B cell (primary cell): ENCODE measurements around the gene OR10G3. TPM values are rescaled to one million over a fixed set of nuclear protein-coding genes. Genes with fewer than 3 reads are reported as not detected.
"Not testable (repeated sequence)": the region's sequence is repeated elsewhere in the genome, so short reads cannot be mapped to it uniquely, and the experiment has no call there.

ENCODE experiments used
- ATAC-seq: fragments of 200-7000 bp; cut with Tn5 transposase; one replicate; pipeline ENCODE4 v1.10.0; 2021; ENCODE audit warnings: low read depth, mild to moderate bottlenecking, moderate number of reproducible peaks, moderate library complexity
- CTCF ChIA-PET: fragments of 350-600 bp; sonication (Branson Sonifier 250); formaldehyde crosslinking; loops from one replicate; lab custom pipeline; 2021; ENCODE audit warnings: antibody characterized with exemption, inconsistent platforms; lab: Charles Lee
- POLR2A ChIA-PET: fragments of 350-600 bp; sonication (Branson Sonifier 250); formaldehyde crosslinking; loops from one replicate; lab custom pipeline; 2021; ENCODE audit warnings: antibody characterized with exemption; lab: Charles Lee
- DNase-seq: peaks from one replicate; pipeline ENCODE4 v3.0.0; 2013
- H2AFZ ChIP-seq: 2 replicates; pipeline ENCODE4 v1.6.1; 2012; ENCODE audit warnings: mild to moderate bottlenecking, low read depth, low read length; ENCODE audit not compliant: insufficient read depth, poor library complexity, severe bottlenecking
- H3K27ac ChIP-seq, 2 donors: 1 replicate in 1 of 2; 2 replicates in 1 of 2; pipeline ENCODE4 v1.5.1; 2012 to 2013; ENCODE audit warnings: low read length in 2 of 2, mild to moderate bottlenecking in 2 of 2, moderate library complexity in 1 of 2
- H3K27me3 ChIP-seq, 4 experiments: fragments of 200-600 bp in 1 of 4; sonication (generic) in 1 of 4; replicated peaks in 1 of 4; 1 replicate in 2 of 4; 2 replicates in 2 of 4; pipeline versions ENCODE4 v1.6.1 to v1.7.0; 2013 to 2016; ENCODE audit warnings: low read length in 3 of 4, mild to moderate bottlenecking in 2 of 4, mixed read lengths in 1 of 4, moderate library complexity in 1 of 4; ENCODE audit not compliant: insufficient read depth in 4 of 4, control insufficient read depth in 3 of 4; ENCODE audit errors: control extremely low read depth in 1 of 4
- H3K36me3 ChIP-seq, 2 experiments: replicated peaks in 1 of 2; 1 replicate in 1 of 2; 2 replicates in 1 of 2; pipeline versions ENCODE4 v1.6.1 to v1.7.1; 2013; ENCODE audit warnings: low read length in 1 of 2; ENCODE audit not compliant: insufficient read depth in 2 of 2, control insufficient read depth in 1 of 2; ENCODE audit errors: control extremely low read depth in 1 of 2, extremely low read depth in 1 of 2
- H3K4me1 ChIP-seq, 2 donors: fragments of 200-600 bp in 1 of 2; sonication (generic) in 1 of 2; 1 replicate in 1 of 2; 2 replicates in 1 of 2; pipeline versions ENCODE4 v1.5.1 to v1.6.1; 2013 to 2017; ENCODE audit warnings: low read length in 2 of 2; ENCODE audit not compliant: control insufficient read depth in 2 of 2, insufficient read depth in 2 of 2
- H3K4me2 ChIP-seq: replicated peaks from 2 replicates; pipeline ENCODE3; 2012; ENCODE audit warnings: mild to moderate bottlenecking, low read depth, low read length; ENCODE audit not compliant: poor library complexity, severe bottlenecking
- H3K4me3 ChIP-seq, 5 experiments: fragments of 200-600 bp in 1 of 5; sonication (generic) in 1 of 5; 1 replicate in 3 of 5; 2 replicates in 2 of 5; pipeline versions ENCODE4 v1.5.1 to v1.7.0; 2011 to 2016; ENCODE audit warnings: low read length in 4 of 5, mild to moderate bottlenecking in 4 of 5, low read depth in 2 of 5, control low read depth in 1 of 5, moderate library complexity in 1 of 5; ENCODE audit not compliant: insufficient read depth in 1 of 5; ENCODE audit errors: control extremely low read depth in 1 of 5, extremely low read depth in 1 of 5
- H3K79me2 ChIP-seq: fragments of 200-600 bp; sonication (generic); one replicate; pipeline ENCODE4 v1.6.0; 2016; ENCODE audit warnings: low read length; ENCODE audit not compliant: control insufficient read depth, insufficient read depth
- H3K9ac ChIP-seq: fragments of 200-600 bp; sonication (generic); 2 replicates; pipeline ENCODE4 v1.6.1; 2017; ENCODE audit warnings: mild to moderate bottlenecking, low read length, moderate library complexity
- H3K9me3 ChIP-seq, 3 donors: one replicate each; pipeline versions ENCODE4 v1.6.1 to v1.7.1; 2013; ENCODE audit warnings: low read length in 2 of 3; ENCODE audit not compliant: control insufficient read depth in 2 of 3, insufficient read depth in 1 of 3; ENCODE audit errors: control extremely low read depth in 1 of 3
- H4K20me1 ChIP-seq: 2 replicates; pipeline ENCODE4 v1.6.0; 2012; ENCODE audit warnings: mild to moderate bottlenecking, low read length; ENCODE audit not compliant: insufficient read depth, control insufficient read depth, poor library complexity, severe bottlenecking
- H3K27ac Mint-ChIP-seq: one replicate; pipeline ENCODE4 v1.8.0; 2021; ENCODE audit warnings: mixed read lengths
- H3K27me3 Mint-ChIP-seq: one replicate; pipeline ENCODE4 v1.8.0; 2021; ENCODE audit warnings: mixed read lengths
- H3K4me1 Mint-ChIP-seq: one replicate; pipeline ENCODE4 v1.8.0; 2021; ENCODE audit warnings: mixed read lengths
- H3K4me3 Mint-ChIP-seq: one replicate; pipeline ENCODE4 v1.8.0; 2021; ENCODE audit warnings: mixed read lengths
- H3K9me3 Mint-ChIP-seq: one replicate; pipeline ENCODE4 v1.8.0; 2022; ENCODE audit warnings: mixed read lengths; ENCODE audit not compliant: insufficient read depth
- EZH2 ChIP-seq: IDR thresholded peaks from 2 replicates; pipeline ENCODE4 v1.6.1; 2012; ENCODE audit warnings: borderline replicate concordance, low read depth, mild to moderate bottlenecking, moderate library complexity, low read length; ENCODE audit not compliant: insufficient read depth, poor library complexity, severe bottlenecking
- WGBS: methylation state at CpG from one replicate; pipeline ENCODE4 v1.1.5; 2013; ENCODE audit warnings: missing lambda C conversion rate; ENCODE audit not compliant: insufficient coverage; 5-methylcytosine and 5-hydroxymethylcytosine counted together
- intact Hi-C: fragments of 100-400 bp; cut with micrococcal nuclease; formaldehyde crosslinking; loops from one replicate; pipeline ENCODE4 v1.10.0; 2022
- polyA plus RNA-seq: library from polyadenylated mRNA; depleted of rRNA; stranded (reverse); fragments of >200 nt; gene quantifications from 2 replicates; pipeline ENCODE4 v1.2.3, GENCODE V29; 2012
- total RNA-seq, 2 donors: library from RNA; stranded (reverse); fragments of 120-200 nt in 1 of 2; gene quantifications; 1 replicate in 1 of 2; 2 replicates in 1 of 2; pipeline versions ENCODE4 v1.2.3 to v1.2.4, GENCODE V29; 2013 to 2022
- TF ChIP-seq, protein P1 (sequence below): fragments of 200-600 bp; IDR thresholded peaks from one replicate; pipeline ENCODE4 v1.8.0; 2022; ENCODE audit warnings: antibody characterized with exemption, mild to moderate bottlenecking

OR10G3 gene
- total and polyA plus RNA-seq, 2 donors (not counting 1 experiment from before 2014, with no cell fraction given), result not detected

GRCh38 chr14:21556378-21557083 is 23.3 kb downstream of the OR10G3 start:
- ChIA-PET CTCF (interaction anchor here (0.6 to 4.5 kb wide), 12 partner anchors 55 to 542 kb away, joined by 3 to 45 read pairs (median 3); partner anchors contain the start of gene CHD8), POLR2A (no interaction called here)
- H3K79me2 ChIP-seq, result no peaks in the 10 kb centered on the region
- no peaks in the 10 kb centered on the region for H3K36me3 ChIP-seq
- intact Hi-C loops, result loop anchor here (1.0 to 10.0 kb wide), 8 partner anchors 46 to 544 kb away; partner anchors contain the start of genes METTL3, RAB2B, SUPT16H and TOX4
- Mint-ChIP-seq H3K27me3 (peaks cover 3% of the 10 kb centered on the region), H3K4me1 (peaks cover 6% of the 10 kb centered on the region), H3K27ac (no peak overlapping the region), H3K9me3 (no peaks in the 10 kb centered on the region), H3K4me3 (no peak overlapping the region)
- H3K4me2 ChIP-seq, result no peak overlapping the region
- H2AFZ ChIP-seq, result no peak overlapping the region
- H3K27ac ChIP-seq, result no peak overlapping the region
- ATAC-seq (no peak), DNase-seq (no peak)
- 100% methylated on average over 1 of the region's 5 CpGs for WGBS
- no peaks in the 10 kb centered on the region for H3K9me3 ChIP-seq
- no peak overlapping the region for H3K9ac ChIP-seq
- no peak for TF ChIP-seq EZH2
- TF ChIP-seq, protein P1, sequence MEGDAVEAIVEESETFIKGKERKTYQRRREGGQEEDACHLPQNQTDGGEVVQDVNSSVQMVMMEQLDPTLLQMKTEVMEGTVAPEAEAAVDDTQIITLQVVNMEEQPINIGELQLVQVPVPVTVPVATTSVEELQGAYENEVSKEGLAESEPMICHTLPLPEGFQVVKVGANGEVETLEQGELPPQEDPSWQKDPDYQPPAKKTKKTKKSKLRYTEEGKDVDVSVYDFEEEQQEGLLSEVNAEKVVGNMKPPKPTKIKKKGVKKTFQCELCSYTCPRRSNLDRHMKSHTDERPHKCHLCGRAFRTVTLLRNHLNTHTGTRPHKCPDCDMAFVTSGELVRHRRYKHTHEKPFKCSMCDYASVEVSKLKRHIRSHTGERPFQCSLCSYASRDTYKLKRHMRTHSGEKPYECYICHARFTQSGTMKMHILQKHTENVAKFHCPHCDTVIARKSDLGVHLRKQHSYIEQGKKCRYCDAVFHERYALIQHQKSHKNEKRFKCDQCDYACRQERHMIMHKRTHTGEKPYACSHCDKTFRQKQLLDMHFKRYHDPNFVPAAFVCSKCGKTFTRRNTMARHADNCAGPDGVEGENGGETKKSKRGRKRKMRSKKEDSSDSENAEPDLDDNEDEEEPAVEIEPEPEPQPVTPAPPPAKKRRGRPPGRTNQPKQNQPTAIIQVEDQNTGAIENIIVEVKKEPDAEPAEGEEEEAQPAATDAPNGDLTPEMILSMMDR, result no peak
- H4K20me1 ChIP-seq, result no peaks in the 10 kb centered on the region
- H3K4me1 ChIP-seq, result peaks cover 5% of the 10 kb centered on the region in 2 donors
- no peaks in the 10 kb centered on the region for H3K27me3 ChIP-seq
- H3K4me3 ChIP-seq, result no peak overlapping the region

DNA sequence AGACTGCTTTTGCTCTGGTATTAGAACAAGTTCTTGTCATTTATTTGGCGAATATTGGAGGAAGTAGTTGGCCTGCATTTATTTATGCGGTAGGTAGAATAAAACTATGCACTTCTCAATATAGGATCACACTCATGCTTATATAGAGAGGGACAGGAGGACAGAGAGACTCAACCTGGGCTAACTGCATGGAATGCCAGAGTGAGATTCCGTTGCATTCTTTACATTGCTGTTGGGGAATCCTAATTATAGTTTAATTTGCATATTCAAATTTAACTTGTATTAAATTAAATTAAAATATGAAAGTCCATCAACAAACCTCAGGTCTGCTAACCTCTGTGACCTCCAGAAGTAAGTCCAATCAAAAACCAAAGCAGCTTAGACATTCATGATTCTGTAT is 26.6 kb downstream of the OR10G3 start:
- no peak overlapping the region for H3K27ac ChIP-seq
- no peaks in the 10 kb centered on the region for H3K9me3 Mint-ChIP-seq
- no peak overlapping the region for H2AFZ ChIP-seq
- DNase-seq (no peak), ATAC-seq (no peak)
- no peaks in the 10 kb centered on the region for H3K27me3 ChIP-seq
- CTCF ChIA-PET, result no interaction called here
- H3K27ac Mint-ChIP-seq, result no peak overlapping the region
- peaks cover 5% of the 10 kb centered on the region in 2 donors for H3K4me1 ChIP-seq
- H4K20me1 ChIP-seq, result no peaks in the 10 kb centered on the region
- no peaks in the 10 kb centered on the region for H3K9me3 ChIP-seq
- peaks cover 6% of the 10 kb centered on the region for H3K4me1 Mint-ChIP-seq
- H3K4me2 ChIP-seq, result no peak overlapping the region
- H3K27me3 Mint-ChIP-seq, result peaks cover 8% of the 10 kb centered on the region
- no peaks in the 10 kb centered on the region for H3K79me2 ChIP-seq
- H3K4me3 Mint-ChIP-seq, result no peak overlapping the region
- no peaks in the 10 kb centered on the region for H3K36me3 ChIP-seq
- POLR2A ChIA-PET, result no interaction called here
- TF ChIP-seq EZH2, result no peak
- TF ChIP-seq, protein P1, result no peak
- WGBS, result no CpG with 5 or more reads among the region's 3 CpGs
- intact Hi-C loops, result loop anchor here (10.0 kb wide), 1 partner anchor 418 kb away; no protein-coding TSS in a partner anchor
- no peak overlapping the region for H3K9ac ChIP-seq
- no peak overlapping the region for H3K4me3 ChIP-seq

DNA sequence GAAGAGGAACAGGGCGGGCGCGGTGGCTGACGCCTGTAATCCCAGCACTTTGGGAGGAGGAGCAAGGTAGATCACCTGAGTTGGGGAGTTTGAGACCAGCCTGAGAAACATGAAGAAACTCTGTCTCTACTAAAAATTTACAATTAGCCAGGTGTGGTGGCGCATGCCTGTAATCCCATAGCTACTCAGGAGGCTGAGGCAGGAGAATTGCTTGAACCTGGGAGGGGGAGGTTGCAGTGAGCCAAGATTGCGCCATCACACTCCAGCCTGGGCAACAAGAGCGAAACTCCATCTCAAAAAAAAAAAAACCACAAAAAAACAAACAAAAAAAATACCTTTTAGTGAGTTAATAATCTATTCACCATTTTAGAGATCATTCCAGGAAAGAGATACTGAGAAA is 35.3 kb downstream of the OR10G3 start:
- H3K9ac ChIP-seq, H3K27ac ChIP-seq, H3K4me1 ChIP-seq, H3K4me3 ChIP-seq, H3K4me2 ChIP-seq, H3K9me3 ChIP-seq, H2AFZ ChIP-seq, H3K4me1 Mint-ChIP-seq, H4K20me1 ChIP-seq, H3K4me3 Mint-ChIP-seq, H3K79me2 ChIP-seq, CTCF ChIA-PET, DNase-seq, H3K36me3 ChIP-seq, H3K9me3 Mint-ChIP-seq, H3K27ac Mint-ChIP-seq, ATAC-seq, H3K27me3 ChIP-seq, intact Hi-C loops, POLR2A ChIA-PET: not testable (repeated sequence)
- no CpG with 5 or more reads among the region's 7 CpGs for WGBS
- peaks cover 20% of the 10 kb centered on the region for H3K27me3 Mint-ChIP-seq
